GM21576 (cell line): ENCODE results near the gene FXYD7.
"Not testable (repeated sequence)": the region's sequence is repeated elsewhere in the genome, so short reads cannot be mapped to it uniquely, and the experiment has no call there.

Source experiments
- ATAC-seq: cut with Tn5 transposase; IDR thresholded peaks from one replicate; pipeline ENCODE4 v1.9.1; 2021; ENCODE audit warnings: mild to moderate bottlenecking, moderate library complexity; ENCODE audit not compliant: unreplicated experiment

The FXYD7 gene

GRCh38 chr19:35194012-35194984, 51.2 kb downstream of the FXYD7 start:
- no peak for ATAC-seq

GRCh38 chr19:35195830-35196229, 52.8 kb downstream of the FXYD7 start:
- no peak for ATAC-seq

DNA sequence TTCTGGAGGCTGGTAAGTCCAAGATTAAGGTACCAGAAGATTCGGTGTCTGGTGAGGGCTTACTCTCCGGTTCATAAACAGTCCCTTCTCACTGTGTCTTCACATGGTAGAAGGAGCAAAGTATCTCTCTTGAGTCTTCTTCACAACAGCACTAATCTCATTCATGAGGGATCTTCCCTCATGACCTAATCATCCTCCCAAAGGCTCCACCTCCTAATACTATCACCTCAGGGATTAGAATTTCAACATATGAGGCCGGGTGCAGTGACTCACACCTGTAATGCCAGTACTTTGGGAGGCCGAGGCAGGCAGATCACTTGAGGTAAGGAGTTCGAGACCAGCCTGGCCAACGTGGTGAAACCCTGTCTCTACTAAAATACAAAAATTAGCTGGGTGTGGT, 53.8 kb downstream of the FXYD7 start:
- ATAC-seq = not testable (repeated sequence)

GRCh38 chr19:35199481-35199880, 56.4 kb downstream of the FXYD7 start:
- no peak for ATAC-seq

- no peak for ATAC-seq
Measured at GRCh38 chr19:35202722-35203688, 60.0 kb downstream of the FXYD7 start.
